HepG2 (cell line): Measurements from ENCODE around the gene MTA3.

Experiments
- FOXK1 ChIP-seq: sonication (generic); formaldehyde crosslinking; IDR thresholded peaks from 2 replicates; pipeline ENCODE4 v1.4.0; 2020; ENCODE audit warnings: low read depth, missing genetic modification reagents, borderline replicate concordance
- NR3C1 ChIP-seq: sonication (generic); formaldehyde crosslinking; IDR thresholded peaks from 2 replicates; pipeline ENCODE4 v1.4.0; 2020; ENCODE audit warnings: missing genetic modification reagents
- NRL ChIP-seq: sonication (generic); formaldehyde crosslinking; IDR thresholded peaks from 2 replicates; pipeline ENCODE4 v1.5.0; 2020; ENCODE audit warnings: missing genetic modification reagents, mild to moderate bottlenecking, moderate library complexity, borderline replicate concordance
- RARG ChIP-seq: sonication (generic); formaldehyde crosslinking; IDR thresholded peaks from 2 replicates; pipeline ENCODE4 v1.4.0; 2020; ENCODE audit warnings: low read depth, mild to moderate bottlenecking, missing genetic modification reagents
- ZBTB7B ChIP-seq: sonication (generic); formaldehyde crosslinking; IDR thresholded peaks from 2 replicates; pipeline ENCODE4 v1.4.0; 2020; ENCODE audit warnings: missing genetic modification reagents
- TF ChIP-seq, protein P1 (sequence below): sonication (generic); formaldehyde crosslinking; IDR thresholded peaks from 2 replicates; pipeline ENCODE4 v1.5.0; 2020; ENCODE audit warnings: mild to moderate bottlenecking, missing genetic modification reagents, moderate library complexity

DNA sequence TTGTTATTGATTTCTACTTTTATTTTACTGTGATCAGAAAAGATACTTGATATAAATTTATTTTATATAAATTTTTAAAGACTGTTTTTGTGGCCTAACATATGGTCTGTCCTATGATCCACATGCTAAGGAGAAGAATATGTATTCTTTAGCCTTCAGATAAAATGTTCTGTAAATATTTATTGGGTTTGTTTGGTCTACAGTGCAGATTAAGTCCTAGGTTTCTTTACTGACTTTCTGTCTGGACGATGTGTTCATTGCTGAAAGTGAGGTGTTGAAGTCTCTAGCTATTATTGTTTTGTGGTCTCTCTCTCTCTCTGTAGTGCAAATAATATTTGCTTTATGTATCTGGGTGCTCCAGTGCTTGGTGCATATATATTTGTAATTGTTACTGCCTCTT lies 165.4 kb downstream of the MTA3 start:
- no peak for TF ChIP-seq ZBTB7B (CRISPR knock-in tag)
- no peak for TF ChIP-seq NR3C1
- no peak for TF ChIP-seq NRL (CRISPR knock-in tag)
- TF ChIP-seq FOXK1 (CRISPR knock-in tag): no peak
- TF ChIP-seq RARG (CRISPR knock-in tag): no peak
- TF ChIP-seq, protein P1, sequence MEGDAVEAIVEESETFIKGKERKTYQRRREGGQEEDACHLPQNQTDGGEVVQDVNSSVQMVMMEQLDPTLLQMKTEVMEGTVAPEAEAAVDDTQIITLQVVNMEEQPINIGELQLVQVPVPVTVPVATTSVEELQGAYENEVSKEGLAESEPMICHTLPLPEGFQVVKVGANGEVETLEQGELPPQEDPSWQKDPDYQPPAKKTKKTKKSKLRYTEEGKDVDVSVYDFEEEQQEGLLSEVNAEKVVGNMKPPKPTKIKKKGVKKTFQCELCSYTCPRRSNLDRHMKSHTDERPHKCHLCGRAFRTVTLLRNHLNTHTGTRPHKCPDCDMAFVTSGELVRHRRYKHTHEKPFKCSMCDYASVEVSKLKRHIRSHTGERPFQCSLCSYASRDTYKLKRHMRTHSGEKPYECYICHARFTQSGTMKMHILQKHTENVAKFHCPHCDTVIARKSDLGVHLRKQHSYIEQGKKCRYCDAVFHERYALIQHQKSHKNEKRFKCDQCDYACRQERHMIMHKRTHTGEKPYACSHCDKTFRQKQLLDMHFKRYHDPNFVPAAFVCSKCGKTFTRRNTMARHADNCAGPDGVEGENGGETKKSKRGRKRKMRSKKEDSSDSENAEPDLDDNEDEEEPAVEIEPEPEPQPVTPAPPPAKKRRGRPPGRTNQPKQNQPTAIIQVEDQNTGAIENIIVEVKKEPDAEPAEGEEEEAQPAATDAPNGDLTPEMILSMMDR (CRISPR knock-in tag): no peak
